ENCODE measurements around the gene KDM2A. TPM values are rescaled to one million over a fixed set of nuclear protein-coding genes. Genes with fewer than 3 reads are reported as not detected.

KDM2A gene
- total RNA-seq, 4 donors from 2014 or later: 65.3 to 137 (median 81.2) TPM

DNA sequence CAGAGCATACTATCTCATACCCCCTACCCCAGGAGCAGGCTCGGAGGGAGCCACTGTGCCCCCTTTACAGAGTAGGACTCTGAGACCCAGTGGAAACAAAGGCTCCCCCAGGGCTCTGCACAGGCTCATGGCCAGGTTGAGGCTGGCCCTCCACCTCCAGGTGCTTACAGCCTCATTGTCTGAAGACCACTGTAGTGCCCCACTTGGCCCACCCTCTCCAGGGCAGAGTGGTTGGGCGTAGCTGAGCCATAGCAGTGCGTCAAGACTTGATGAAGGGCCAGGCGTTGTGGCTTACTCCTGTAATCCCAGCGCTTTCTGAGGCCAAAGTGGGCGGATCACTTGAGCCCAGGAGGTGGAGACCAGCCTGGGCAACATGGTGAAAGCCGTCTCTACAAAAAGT is 171.7 kb downstream of the KDM2A start:
- H3K4me3 ChIP-seq: no peak overlapping the region
- H3K27ac ChIP-seq: peak overlapping the region; percentile 91 to 100 (median 98)
- H3K4me1 ChIP-seq: peaks cover 22 to 43% (median 33%) of the 10 kb centered on the region in 4 donors
- intact Hi-C loops (cut with DNase I; ENCODE audit: low total_unique reads) (no loop called here), in situ Hi-C loops (cut with MboI; ENCODE audit: low pct_ligation_motif_present in 1 of 4, low pct_unique_long_range_greater_than_20kb in 1 of 4, low sequenced_read_pairs in 3 of 4) (no loop called here)
- 75% methylated on average over 7 of the region's 7 CpGs; no CpG with 5 or more reads in 1 of the 2 donors for WGBS, 2 donors (ENCODE audit: low coverage in 1 of 2)
- H3K27me3 ChIP-seq: no peaks in the 10 kb centered on the region
- peaks cover 4% of the 10 kb centered on the region in 2 donors for H3K9me3 ChIP-seq
- H3K36me3 ChIP-seq: peaks cover 0 to 28% (median 2%) of the 10 kb centered on the region in 4 donors
- no peak for DNase-seq
- TF ChIP-seq POLR2A (IDR thresholded peaks at IDR 0.05): no peak
- TF ChIP-seq, protein P1, sequence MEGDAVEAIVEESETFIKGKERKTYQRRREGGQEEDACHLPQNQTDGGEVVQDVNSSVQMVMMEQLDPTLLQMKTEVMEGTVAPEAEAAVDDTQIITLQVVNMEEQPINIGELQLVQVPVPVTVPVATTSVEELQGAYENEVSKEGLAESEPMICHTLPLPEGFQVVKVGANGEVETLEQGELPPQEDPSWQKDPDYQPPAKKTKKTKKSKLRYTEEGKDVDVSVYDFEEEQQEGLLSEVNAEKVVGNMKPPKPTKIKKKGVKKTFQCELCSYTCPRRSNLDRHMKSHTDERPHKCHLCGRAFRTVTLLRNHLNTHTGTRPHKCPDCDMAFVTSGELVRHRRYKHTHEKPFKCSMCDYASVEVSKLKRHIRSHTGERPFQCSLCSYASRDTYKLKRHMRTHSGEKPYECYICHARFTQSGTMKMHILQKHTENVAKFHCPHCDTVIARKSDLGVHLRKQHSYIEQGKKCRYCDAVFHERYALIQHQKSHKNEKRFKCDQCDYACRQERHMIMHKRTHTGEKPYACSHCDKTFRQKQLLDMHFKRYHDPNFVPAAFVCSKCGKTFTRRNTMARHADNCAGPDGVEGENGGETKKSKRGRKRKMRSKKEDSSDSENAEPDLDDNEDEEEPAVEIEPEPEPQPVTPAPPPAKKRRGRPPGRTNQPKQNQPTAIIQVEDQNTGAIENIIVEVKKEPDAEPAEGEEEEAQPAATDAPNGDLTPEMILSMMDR (IDR thresholded peaks at IDR 0.05): no peak
- TF ChIP-seq POLR2AphosphoS5 (IDR thresholded peaks at IDR 0.05): no peak
- TF ChIP-seq EP300 (IDR thresholded peaks at IDR 0.05; ENCODE audit: low read depth): no peak

DNA sequence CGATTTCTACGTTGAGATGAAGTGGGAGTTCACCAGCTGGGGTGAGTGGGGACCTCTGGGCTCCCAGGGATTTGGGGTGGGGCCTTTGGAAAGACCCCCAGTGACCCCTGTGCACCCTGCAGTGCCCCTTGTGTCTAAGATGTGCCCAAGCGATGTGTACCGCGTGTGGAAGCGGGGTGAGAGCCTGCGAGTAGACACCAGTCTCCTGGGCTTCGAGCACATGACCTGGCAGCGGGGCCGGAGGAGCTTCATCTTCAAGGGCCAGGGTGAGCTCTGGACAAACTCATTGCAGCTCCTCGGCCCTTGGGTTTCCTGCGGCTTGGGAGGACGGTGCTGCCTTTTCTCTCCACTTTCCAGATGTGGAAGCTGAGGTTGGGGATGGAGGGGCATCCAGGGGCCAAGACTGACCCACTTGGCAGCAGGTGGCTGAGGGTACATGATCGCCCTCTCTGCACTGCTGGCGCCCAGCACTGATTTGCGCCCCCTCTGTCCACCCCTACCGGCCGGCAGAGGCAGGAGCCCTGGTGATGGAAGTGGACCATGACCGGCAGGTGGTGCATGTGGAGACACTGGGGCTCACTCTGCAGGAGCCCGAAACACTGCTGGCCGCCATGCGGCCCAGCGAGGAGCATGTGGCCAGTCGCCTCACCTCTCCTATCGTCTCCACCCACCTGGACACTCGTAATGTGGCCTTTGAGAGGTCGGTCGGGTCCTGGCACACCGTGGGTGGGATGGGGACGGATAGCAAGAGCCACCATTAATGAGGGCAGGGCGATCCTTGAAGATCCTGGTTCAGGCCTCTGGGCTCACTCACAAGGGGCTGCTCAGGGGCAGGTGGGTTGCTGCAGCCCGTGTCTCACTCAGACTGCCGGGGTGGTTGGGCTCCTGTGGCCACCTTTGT is 172.7 kb downstream of the KDM2A start:
- DNase-seq: no peak
- intact Hi-C loops (cut with DNase I; ENCODE audit: low total_unique reads): no loop called here
- 94 to 95% methylated on average over 6 to 33 of the region's 33 CpGs for whole genome bisulfite sequencing, 2 donors (ENCODE audit: low coverage in 1 of 2)
- Histone ChIP-seq H3K4me1 (peaks cover 22 to 42% (median 31%) of the 10 kb centered on the region in 4 donors), H3K36me3 (peaks cover 0 to 30% (median 2%) of the 10 kb centered on the region in 4 donors), H3K27ac (peak overlapping the region in 1 of 4 donors; percentile 100), H3K9me3 (peaks cover 6 to 9% of the 10 kb centered on the region in 2 donors), H3K27me3 (no peaks in the 10 kb centered on the region), H3K4me3 (no peak overlapping the region)
- in situ Hi-C loops (cut with MboI; ENCODE audit: low pct_ligation_motif_present in 1 of 4, low pct_unique_long_range_greater_than_20kb in 1 of 4, low sequenced_read_pairs in 3 of 4): no loop called here
- no peak for TF ChIP-seq POLR2AphosphoS5 (IDR thresholded peaks at IDR 0.05)
- TF ChIP-seq EP300 (IDR thresholded peaks at IDR 0.05; ENCODE audit: low read depth): no peak
- TF ChIP-seq POLR2A (IDR thresholded peaks at IDR 0.05): no peak
- TF ChIP-seq, protein P1 (IDR thresholded peaks at IDR 0.05): no peak

DNA sequence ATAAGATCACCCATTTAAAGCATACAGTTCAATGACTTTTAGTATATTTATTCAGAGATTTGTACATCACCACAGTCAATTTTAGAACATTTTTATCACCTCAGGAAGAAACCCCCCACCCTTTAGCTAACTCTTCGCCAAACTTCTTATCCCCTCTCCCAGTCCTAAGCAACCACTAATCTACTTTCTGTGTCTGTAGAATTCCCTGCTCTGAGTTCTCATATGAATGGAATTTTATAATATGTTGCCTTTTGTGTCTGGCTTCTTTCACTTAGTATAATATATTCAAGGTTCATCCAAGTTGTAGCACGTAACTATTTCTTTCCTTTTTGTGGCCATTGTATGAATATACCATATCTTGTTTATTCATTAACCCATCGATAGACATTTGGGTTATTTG is 173.6 kb downstream of the KDM2A start:
- 53 to 55% methylated on average over 3 of the region's 3 CpGs for WGBS, 2 donors (ENCODE audit: low coverage in 1 of 2)
- Histone ChIP-seq H3K4me1 (peaks cover 17 to 33% (median 22%) of the 10 kb centered on the region in 4 donors), H3K27me3 (no peaks in the 10 kb centered on the region), H3K27ac (no peak overlapping the region), H3K36me3 (peaks cover 0 to 33% (median 2%) of the 10 kb centered on the region in 4 donors), H3K9me3 (peaks cover 6 to 9% of the 10 kb centered on the region in 2 donors), H3K4me3 (no peak overlapping the region)
- no peak for TF ChIP-seq EP300 (IDR thresholded peaks at IDR 0.05; ENCODE audit: low read depth)
- TF ChIP-seq, protein P1 (IDR thresholded peaks at IDR 0.05): no peak
- no peak for TF ChIP-seq POLR2AphosphoS5 (IDR thresholded peaks at IDR 0.05)
- no peak for TF ChIP-seq POLR2A (IDR thresholded peaks at IDR 0.05)
- in situ Hi-C loops (cut with MboI; ENCODE audit: low pct_ligation_motif_present in 1 of 4, low pct_unique_long_range_greater_than_20kb in 1 of 4, low sequenced_read_pairs in 3 of 4): no loop called here
- intact Hi-C loops (cut with DNase I; ENCODE audit: low total_unique reads): no loop called here
- DNase-seq: no peak

DNA sequence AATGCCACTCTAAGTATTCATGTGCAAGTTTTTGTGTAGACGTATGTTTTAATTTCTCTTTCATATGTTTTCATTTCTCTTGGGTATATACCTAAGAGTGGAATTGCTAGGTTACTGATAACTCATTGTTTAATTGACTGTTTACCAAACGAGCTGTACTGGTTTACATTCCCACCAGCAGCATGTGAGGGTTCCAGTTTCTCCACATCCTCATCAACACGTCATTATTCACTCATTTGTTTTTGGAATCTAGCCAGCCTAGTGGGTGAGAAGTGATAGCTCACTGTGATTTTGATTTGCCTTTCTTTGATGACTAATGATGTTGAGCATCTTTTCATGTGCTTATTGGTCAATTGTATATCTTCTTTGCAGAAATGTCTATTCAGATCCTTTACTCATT is 174.0 kb downstream of the KDM2A start:
- intact Hi-C loops (cut with DNase I; ENCODE audit: low total_unique reads): no loop called here
- no peak overlapping the region for H3K27ac ChIP-seq
- peaks cover 13 to 29% (median 18%) of the 10 kb centered on the region in 4 donors for H3K4me1 ChIP-seq
- no peak for DNase-seq
- in situ Hi-C loops (cut with MboI; ENCODE audit: low pct_ligation_motif_present in 1 of 4, low pct_unique_long_range_greater_than_20kb in 1 of 4, low sequenced_read_pairs in 3 of 4): no loop called here
- peaks cover 6 to 9% of the 10 kb centered on the region in 2 donors for H3K9me3 ChIP-seq
- peaks cover 0 to 33% (median 2%) of the 10 kb centered on the region in 4 donors for H3K36me3 ChIP-seq
- WGBS, 2 donors (ENCODE audit: low coverage in 1 of 2): 40 to 58% methylated on average over 3 of the region's 3 CpGs
- TF ChIP-seq, protein P1 (IDR thresholded peaks at IDR 0.05): no peak
- no peak for TF ChIP-seq EP300 (IDR thresholded peaks at IDR 0.05; ENCODE audit: low read depth)
- H3K27me3 ChIP-seq: no peaks in the 10 kb centered on the region
- no peak overlapping the region for H3K4me3 ChIP-seq

Measured in transverse colon (tissue), 4 donors.